A673 (cell line): ENCODE data around the gene NEK1. TPM values are rescaled to one million over a fixed set of nuclear protein-coding genes. Genes with fewer than 3 reads are reported as not detected.

ENCODE experiments used
- BruUV-seq: library from RNA; stranded (reverse); fragments of 400-500 nt; replicated peaks from 2 replicates; lab custom pipeline; 2021; lab: Mats Ljungman, UMichigan
- CTCF ChIA-PET: fragments of 300-600 bp; sonication (Branson Sonifier 250); formaldehyde crosslinking; loops from one replicate; lab custom pipeline; 2022; ENCODE audit warnings: antibody characterized with exemption; lab: Charles Lee
- POLR2A ChIA-PET: fragments of 300-600 bp; sonication (Branson Sonifier 250); formaldehyde crosslinking; loops from one replicate; lab custom pipeline; 2022; ENCODE audit warnings: antibody characterized with exemption; ENCODE audit not compliant: low non-redundant PET; lab: Charles Lee
- DNase-seq: peaks from one replicate; pipeline ENCODE4 v3.0.0-alpha.2; 2015; ENCODE audit warnings: low spot score
- H3K27ac ChIP-seq: fragments of 200-600 bp; sonication (generic); 2 replicates; pipeline ENCODE4 v1.5.1; 2016; ENCODE audit warnings: mixed run types, low read depth, mild to moderate bottlenecking, mixed read lengths, antibody characterized with exemption, low read length; ENCODE audit not compliant: poor library complexity, severe bottlenecking
- H3K27me3 ChIP-seq: fragments of 200-600 bp; sonication (generic); replicated peaks from 2 replicates; pipeline ENCODE4 v1.6.1; 2017; ENCODE audit warnings: mixed run types, low read depth, mild to moderate bottlenecking, mixed read lengths, antibody characterized with exemption, low read length; ENCODE audit not compliant: insufficient read depth, poor library complexity
- H3K36me3 ChIP-seq: fragments of 200-600 bp; sonication (generic); 2 replicates; pipeline ENCODE4 v1.6.1; 2016; ENCODE audit warnings: mixed run types, mild to moderate bottlenecking, mixed read lengths, antibody characterized with exemption, low read length; ENCODE audit not compliant: insufficient read depth, poor library complexity, severe bottlenecking
- H3K4me1 ChIP-seq: fragments of 200-600 bp; sonication (generic); 2 replicates; pipeline ENCODE4 v1.6.1; 2017; ENCODE audit warnings: mixed run types, mild to moderate bottlenecking, mixed read lengths, antibody characterized with exemption, low read length; ENCODE audit not compliant: insufficient read depth, poor library complexity, severe bottlenecking
- H3K4me3 ChIP-seq: fragments of 200-600 bp; sonication (generic); 2 replicates; pipeline ENCODE4 v1.5.1; 2016; ENCODE audit warnings: low read depth, mixed run types, mild to moderate bottlenecking, mixed read lengths, low read length; ENCODE audit not compliant: poor library complexity, severe bottlenecking
- H3K9me3 ChIP-seq: fragments of 200-600 bp; sonication (generic); 2 replicates; pipeline ENCODE4 v1.6.1; 2016; ENCODE audit warnings: mixed run types, low read depth, mild to moderate bottlenecking, mixed read lengths, antibody characterized with exemption, low read length; ENCODE audit not compliant: poor library complexity, severe bottlenecking
- EZH2 ChIP-seq: fragments of 200-600 bp; sonication (generic); IDR thresholded peaks from 2 replicates; pipeline ENCODE4 v1.6.1; 2017; ENCODE audit warnings: borderline replicate concordance, low read depth, mild to moderate bottlenecking, mixed read lengths, antibody characterized with exemption, low read length; ENCODE audit not compliant: poor library complexity, severe bottlenecking
- intact Hi-C: fragments of 100-400 bp; cut with micrococcal nuclease; formaldehyde crosslinking; loops from one replicate; pipeline ENCODE4 v1.10.0; 2022; ENCODE audit not compliant: unreplicated experiment
- total RNA-seq: library from RNA; stranded (reverse); gene quantifications from 2 replicates; pipeline ENCODE4 v1.2.3, GENCODE V29; 2021
- TF ChIP-seq, protein P1 (sequence below): fragments of 300-800, 200-600 bp; sonication (generic); conservative IDR thresholded peaks from 2 replicates; pipeline ENCODE4 v1.5.1; 2017; ENCODE audit warnings: low read depth, mild to moderate bottlenecking, antibody characterized with exemption, low read length, moderate library complexity, mixed read lengths

Gene NEK1
- total RNA-seq, 1 experiment from 2014 or later: 12.9 TPM

DNA sequence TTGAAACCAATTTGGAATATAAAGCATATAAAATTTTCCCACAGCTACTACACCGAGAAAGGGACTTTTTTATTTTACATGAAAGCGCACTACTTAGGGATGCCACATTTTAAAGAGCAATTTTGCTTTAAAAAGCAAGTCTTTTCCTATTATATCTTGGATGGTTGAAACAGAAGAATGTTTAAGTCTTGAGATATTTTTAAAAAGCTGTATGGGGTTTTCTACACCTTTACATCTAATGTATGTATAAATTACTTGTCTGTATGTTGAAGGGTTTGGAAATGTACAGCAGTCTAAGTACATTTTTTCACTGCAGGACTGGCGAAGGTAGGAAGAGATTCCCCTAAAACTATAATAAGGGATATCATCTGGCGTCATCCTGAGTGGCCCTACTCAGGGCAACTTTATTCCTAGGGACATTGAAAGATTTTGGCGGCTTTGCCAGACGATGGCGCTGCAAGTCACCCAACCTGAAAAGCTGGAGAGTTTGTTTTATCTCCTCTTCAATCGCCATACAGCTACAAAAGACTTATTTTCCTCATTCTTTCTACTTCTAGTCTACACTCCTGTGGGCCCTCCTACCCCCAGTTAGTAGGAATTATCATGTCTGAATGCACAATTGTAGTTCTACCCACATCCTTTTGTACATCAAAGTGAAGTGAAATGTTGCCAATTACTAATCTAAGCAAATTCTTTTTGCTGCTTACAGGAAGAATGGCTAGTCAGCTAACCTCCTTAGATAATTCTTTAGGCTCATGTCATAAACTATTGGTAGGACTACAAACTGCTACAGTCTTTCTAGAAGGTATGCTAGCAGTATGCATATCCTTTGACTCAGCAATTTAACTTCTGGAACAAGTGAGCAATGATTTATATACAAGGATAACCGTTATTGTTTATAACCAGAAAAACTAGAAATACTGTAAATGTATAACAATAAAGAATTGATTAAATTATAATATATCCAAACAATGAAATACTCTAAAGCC lies 782 bp upstream of the NEK1 start:
- Histone ChIP-seq H3K4me3 (peak overlapping the region; percentile 88), H3K36me3 (no peaks in the 10 kb centered on the region), H3K27me3 (no peaks in the 10 kb centered on the region), H3K4me1 (peaks cover 8% of the 10 kb centered on the region), H3K9me3 (no peaks in the 10 kb centered on the region), H3K27ac (no peak overlapping the region)
- intact Hi-C loops: loop anchor here (2.0 to 10.0 kb wide), 7 partner anchors 100 to 472 kb away; partner anchors contain the start of genes AADAT, HPF1 and MFAP3L
- no TSS peak for BruUV-seq
- TF ChIP-seq, protein P1, sequence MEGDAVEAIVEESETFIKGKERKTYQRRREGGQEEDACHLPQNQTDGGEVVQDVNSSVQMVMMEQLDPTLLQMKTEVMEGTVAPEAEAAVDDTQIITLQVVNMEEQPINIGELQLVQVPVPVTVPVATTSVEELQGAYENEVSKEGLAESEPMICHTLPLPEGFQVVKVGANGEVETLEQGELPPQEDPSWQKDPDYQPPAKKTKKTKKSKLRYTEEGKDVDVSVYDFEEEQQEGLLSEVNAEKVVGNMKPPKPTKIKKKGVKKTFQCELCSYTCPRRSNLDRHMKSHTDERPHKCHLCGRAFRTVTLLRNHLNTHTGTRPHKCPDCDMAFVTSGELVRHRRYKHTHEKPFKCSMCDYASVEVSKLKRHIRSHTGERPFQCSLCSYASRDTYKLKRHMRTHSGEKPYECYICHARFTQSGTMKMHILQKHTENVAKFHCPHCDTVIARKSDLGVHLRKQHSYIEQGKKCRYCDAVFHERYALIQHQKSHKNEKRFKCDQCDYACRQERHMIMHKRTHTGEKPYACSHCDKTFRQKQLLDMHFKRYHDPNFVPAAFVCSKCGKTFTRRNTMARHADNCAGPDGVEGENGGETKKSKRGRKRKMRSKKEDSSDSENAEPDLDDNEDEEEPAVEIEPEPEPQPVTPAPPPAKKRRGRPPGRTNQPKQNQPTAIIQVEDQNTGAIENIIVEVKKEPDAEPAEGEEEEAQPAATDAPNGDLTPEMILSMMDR: peak; percentile 88
- no peak for TF ChIP-seq EZH2
- ChIA-PET CTCF (interaction anchor here (0.6 to 2.2 kb wide), 8 partner anchors 45 to 524 kb away, joined by 3 to 13 read pairs (median 6); no protein-coding TSS in a partner anchor), POLR2A (no interaction called here)
- DNase-seq: peak; percentile 90

DNA sequence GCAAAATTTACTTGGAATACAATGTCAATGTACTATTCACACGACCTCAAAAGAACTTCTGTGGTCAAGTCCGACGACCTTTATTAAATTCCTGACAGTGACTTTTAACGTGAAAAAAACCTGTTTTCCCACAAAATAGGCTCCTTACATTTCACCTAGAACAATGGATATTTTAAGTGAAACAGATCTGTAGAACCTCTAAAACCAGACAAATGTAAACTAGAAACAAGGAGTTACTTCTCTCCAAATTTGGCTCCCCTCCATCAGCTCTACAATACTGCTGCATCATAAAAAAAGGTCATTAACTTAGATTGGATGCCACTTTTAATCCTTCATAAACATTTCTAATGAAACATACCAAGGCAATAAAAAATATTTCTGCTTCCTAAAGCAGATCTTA lies 1.2 kb downstream of the NEK1 start:
- intact Hi-C loops: loop anchor here (5.0 to 10.0 kb wide), 5 partner anchors 144 to 474 kb away; partner anchors contain the start of genes AADAT, HPF1 and MFAP3L
- no peak for DNase-seq
- POLR2A ChIA-PET: no interaction called here
- peak overlapping the region; percentile 88 for H3K4me3 ChIP-seq
- H3K4me1 ChIP-seq: peaks cover 8% of the 10 kb centered on the region
- H3K9me3 ChIP-seq: no peaks in the 10 kb centered on the region
- H3K36me3 ChIP-seq: no peaks in the 10 kb centered on the region
- no peak overlapping the region for H3K27ac ChIP-seq
- CTCF ChIA-PET: no interaction called here
- no peak for TF ChIP-seq EZH2
- TF ChIP-seq, protein P1: no peak
- H3K27me3 ChIP-seq: no peaks in the 10 kb centered on the region
- BruUV-seq: no TSS peak

DNA sequence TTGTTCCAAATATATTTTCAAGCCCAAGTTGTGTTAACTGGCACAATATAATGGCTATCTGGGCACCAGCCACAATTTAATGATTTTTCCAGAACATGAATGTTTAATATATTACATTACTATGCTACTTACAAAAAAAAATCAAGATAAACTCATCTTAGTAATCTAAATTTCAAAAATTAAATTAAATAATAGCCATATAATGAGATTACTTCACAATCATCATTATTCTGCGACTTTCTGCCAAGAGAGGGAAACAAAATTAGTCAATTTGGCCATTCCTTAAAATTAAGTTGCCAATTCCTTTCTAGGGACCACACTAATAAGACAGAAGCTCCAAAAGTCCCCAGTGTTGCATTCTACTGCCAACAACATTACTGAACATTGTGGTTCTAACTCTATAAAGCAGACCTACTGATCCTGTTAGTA lies 7.5 kb downstream of the NEK1 start:
- CTCF ChIA-PET: no interaction called here

More for the DNA sequence above, 7.5 kb downstream of the NEK1 start:
- Histone ChIP-seq H3K27ac (no peak overlapping the region), H3K27me3 (no peaks in the 10 kb centered on the region), H3K9me3 (no peaks in the 10 kb centered on the region), H3K4me3 (no peak overlapping the region), H3K36me3 (no peaks in the 10 kb centered on the region), H3K4me1 (peaks cover 12% of the 10 kb centered on the region)
- POLR2A ChIA-PET: no interaction called here
- no peak for TF ChIP-seq EZH2
- TF ChIP-seq, protein P1: no peak
- BruUV-seq: no TSS peak
- no peak for DNase-seq
- intact Hi-C loops: no loop called here
